Activated CD8-positive, alpha-beta T cell treated with anti-CD3 and anti-CD28 coated beads for 36 hours (primary cell): Measurements from ENCODE around the gene NBEA. TPM values are rescaled to one million over a fixed set of nuclear protein-coding genes. Genes with fewer than 3 reads are reported as not detected.
"Not testable (repeated sequence)": the region's sequence is repeated elsewhere in the genome, so short reads cannot be mapped to it uniquely, and the experiment has no call there.

Experiments
- ATAC-seq: fragments of 200-7000 bp; cut with Tn5 transposase; one replicate; pipeline ENCODE4 v1.10.0; 2021; ENCODE audit warnings: mild to moderate bottlenecking, moderate library complexity
- CTCF ChIA-PET: fragments of 350-600 bp; sonication (Branson Sonifier 250); formaldehyde crosslinking; loops from one replicate; lab custom pipeline; 2021; ENCODE audit warnings: antibody characterized with exemption; lab: Charles Lee
- POLR2A ChIA-PET: fragments of 350-600 bp; sonication (Branson Sonifier 250); formaldehyde crosslinking; loops from one replicate; lab custom pipeline; 2021; ENCODE audit warnings: antibody characterized with exemption; lab: Charles Lee
- DNase-seq: peaks from one replicate; pipeline ENCODE4 v3.0.0-alpha.2; 2020
- H3K27ac Mint-ChIP-seq: one replicate; pipeline ENCODE4 v1.8.0; 2021; ENCODE audit warnings: mild to moderate bottlenecking, mixed read lengths
- H3K27me3 Mint-ChIP-seq: one replicate; pipeline ENCODE4 v1.8.0; 2021; ENCODE audit warnings: mixed read lengths
- H3K36me3 Mint-ChIP-seq: one replicate; pipeline ENCODE4 v1.8.0; 2021; ENCODE audit warnings: low read depth, mixed read lengths
- H3K4me1 Mint-ChIP-seq: one replicate; pipeline ENCODE4 v1.8.0; 2021; ENCODE audit warnings: low read depth, mixed read lengths
- H3K4me3 Mint-ChIP-seq: one replicate; pipeline ENCODE4 v1.8.0; 2021; ENCODE audit warnings: mild to moderate bottlenecking, moderate library complexity, mixed read lengths
- H3K9me3 Mint-ChIP-seq: one replicate; pipeline ENCODE4 v1.8.0; 2021; ENCODE audit warnings: mixed read lengths
- intact Hi-C: fragments of 100-400 bp; cut with micrococcal nuclease; formaldehyde crosslinking; loops from one replicate; pipeline ENCODE4 v1.10.0; 2022
- total RNA-seq, 2 experiments: library from RNA; stranded (reverse); gene quantifications; one replicate each; pipeline ENCODE4 v1.2.3, GENCODE V29; 2021
- TF ChIP-seq, protein P1 (sequence below): fragments of 200-600 bp; IDR thresholded peaks from one replicate; pipeline ENCODE4 v1.8.0; 2022; ENCODE audit warnings: antibody characterized with exemption, mild to moderate bottlenecking

The NBEA gene
- total RNA-seq, 2 experiments from 2014 or later: 0.38 to 0.60 TPM

DNA sequence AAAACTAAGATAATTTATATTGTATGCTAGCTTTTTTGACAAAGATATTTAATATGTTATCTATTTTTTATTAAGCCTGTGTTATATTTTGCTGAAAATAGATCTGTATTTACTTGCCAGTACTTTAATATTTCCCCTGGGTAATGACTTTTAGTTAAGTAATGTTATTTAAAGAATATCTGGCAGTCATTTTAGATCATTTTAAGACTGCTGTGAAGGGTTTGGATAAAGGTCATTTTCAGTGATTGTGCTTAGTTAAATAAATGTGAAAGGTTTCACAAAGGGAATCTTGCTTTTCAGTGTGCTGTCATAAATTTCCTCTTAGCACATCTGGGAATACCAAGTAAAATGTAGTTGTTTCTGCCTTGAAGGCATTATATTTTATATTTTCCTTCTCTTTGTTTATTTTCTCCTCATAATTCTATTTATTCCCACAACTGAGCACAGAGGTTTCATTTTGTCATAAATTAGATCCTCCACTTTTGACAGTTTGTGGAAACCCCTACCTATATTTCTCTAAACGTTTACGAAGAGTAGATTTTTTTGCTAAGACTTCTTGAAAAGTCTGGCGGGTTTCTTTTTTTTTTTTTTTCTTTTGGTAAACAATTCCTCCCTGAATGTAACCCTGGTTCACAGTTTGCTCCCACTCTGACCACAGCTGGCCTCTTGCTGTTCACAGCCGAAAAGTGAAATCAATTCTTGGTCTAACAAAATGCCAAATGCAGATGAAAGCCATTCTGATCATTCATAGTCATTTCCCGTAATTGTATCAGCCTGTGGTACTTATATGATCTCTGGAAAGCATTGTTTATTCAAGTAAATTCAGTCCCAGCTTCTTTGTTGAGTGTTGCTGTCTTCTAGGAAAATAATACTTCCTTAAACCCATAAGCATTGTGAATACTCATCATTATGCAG, 446.6 kb downstream of the NBEA start:
- no peaks in the 10 kb centered on the region for H3K9me3 Mint-ChIP-seq
- POLR2A ChIA-PET: no interaction called here
- no peak overlapping the region for H3K27ac Mint-ChIP-seq
- H3K36me3 Mint-ChIP-seq: no peaks in the 10 kb centered on the region
- TF ChIP-seq, protein P1, sequence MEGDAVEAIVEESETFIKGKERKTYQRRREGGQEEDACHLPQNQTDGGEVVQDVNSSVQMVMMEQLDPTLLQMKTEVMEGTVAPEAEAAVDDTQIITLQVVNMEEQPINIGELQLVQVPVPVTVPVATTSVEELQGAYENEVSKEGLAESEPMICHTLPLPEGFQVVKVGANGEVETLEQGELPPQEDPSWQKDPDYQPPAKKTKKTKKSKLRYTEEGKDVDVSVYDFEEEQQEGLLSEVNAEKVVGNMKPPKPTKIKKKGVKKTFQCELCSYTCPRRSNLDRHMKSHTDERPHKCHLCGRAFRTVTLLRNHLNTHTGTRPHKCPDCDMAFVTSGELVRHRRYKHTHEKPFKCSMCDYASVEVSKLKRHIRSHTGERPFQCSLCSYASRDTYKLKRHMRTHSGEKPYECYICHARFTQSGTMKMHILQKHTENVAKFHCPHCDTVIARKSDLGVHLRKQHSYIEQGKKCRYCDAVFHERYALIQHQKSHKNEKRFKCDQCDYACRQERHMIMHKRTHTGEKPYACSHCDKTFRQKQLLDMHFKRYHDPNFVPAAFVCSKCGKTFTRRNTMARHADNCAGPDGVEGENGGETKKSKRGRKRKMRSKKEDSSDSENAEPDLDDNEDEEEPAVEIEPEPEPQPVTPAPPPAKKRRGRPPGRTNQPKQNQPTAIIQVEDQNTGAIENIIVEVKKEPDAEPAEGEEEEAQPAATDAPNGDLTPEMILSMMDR: no peak
- no peak overlapping the region for H3K4me3 Mint-ChIP-seq
- H3K4me1 Mint-ChIP-seq: no peaks in the 10 kb centered on the region
- ATAC-seq (no peak), DNase-seq (no peak)
- H3K27me3 Mint-ChIP-seq: no peaks in the 10 kb centered on the region
- CTCF ChIA-PET: no interaction called here
- intact Hi-C loops: no loop called here

DNA sequence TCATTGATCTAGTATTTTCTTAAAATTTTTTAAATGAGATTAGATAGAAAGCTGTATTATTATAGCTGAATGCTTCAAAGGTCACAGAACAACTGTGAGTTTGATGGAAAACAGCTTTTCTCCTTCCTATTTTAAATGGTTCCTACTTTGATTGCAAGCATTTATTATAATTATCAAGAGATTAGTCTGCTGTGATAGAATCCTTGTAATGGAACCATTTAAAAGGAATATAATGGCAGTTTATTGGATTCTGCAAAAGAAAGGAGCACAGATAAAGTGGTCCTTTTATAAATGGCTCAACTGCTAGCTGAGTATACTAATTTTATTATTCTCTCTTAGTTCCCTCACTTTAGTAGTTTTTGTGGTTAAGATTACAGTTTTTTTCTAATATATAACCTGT, 447.5 kb downstream of the NBEA start:
- H3K27ac Mint-ChIP-seq: no peak overlapping the region
- H3K9me3 Mint-ChIP-seq: no peaks in the 10 kb centered on the region
- no peaks in the 10 kb centered on the region for H3K4me1 Mint-ChIP-seq
- POLR2A ChIA-PET: no interaction called here
- ATAC-seq (no peak), DNase-seq (no peak)
- no peak overlapping the region for H3K4me3 Mint-ChIP-seq
- intact Hi-C loops: no loop called here
- CTCF ChIA-PET: no interaction called here
- no peaks in the 10 kb centered on the region for H3K27me3 Mint-ChIP-seq
- no peaks in the 10 kb centered on the region for H3K36me3 Mint-ChIP-seq
- TF ChIP-seq, protein P1: no peak

GRCh38 chr13:35392768-35393167, 450.7 kb downstream of the NBEA start:
- Mint-ChIP-seq H3K4me1 (no peaks in the 10 kb centered on the region), H3K9me3 (no peaks in the 10 kb centered on the region), H3K27ac (no peak overlapping the region), H3K36me3 (no peaks in the 10 kb centered on the region), H3K4me3 (no peak overlapping the region), H3K27me3 (no peaks in the 10 kb centered on the region)
- TF ChIP-seq, protein P1: no peak
- intact Hi-C loops: no loop called here
- no peak for DNase-seq
- ChIA-PET CTCF (no interaction called here), POLR2A (interaction anchor here (0.6 kb wide), 1 partner anchor 882 kb away, joined by 3 read pairs; no protein-coding TSS in a partner anchor)
- ATAC-seq: no peak

DNA sequence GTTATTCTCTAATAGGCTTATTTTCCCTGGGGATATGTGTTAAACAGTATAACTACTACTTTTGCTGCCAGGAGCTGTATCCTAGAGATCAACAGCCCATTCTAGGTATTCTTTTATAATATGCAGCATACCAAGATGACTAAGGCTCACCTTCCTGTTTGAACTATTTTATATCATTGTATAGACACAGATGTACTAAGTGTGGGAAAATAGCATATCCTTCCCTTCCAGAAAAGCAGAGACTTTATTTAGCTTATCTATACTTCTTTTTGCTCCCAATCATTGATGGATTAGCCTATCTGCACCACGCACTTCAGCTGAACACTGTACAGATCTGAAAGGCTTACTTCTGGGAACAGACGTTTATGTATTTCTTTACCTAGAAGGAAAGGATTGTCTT, 451.8 kb downstream of the NBEA start:
- Mint-ChIP-seq H3K4me1 (no peaks in the 10 kb centered on the region), H3K9me3 (no peaks in the 10 kb centered on the region), H3K27ac (no peak overlapping the region), H3K4me3 (no peak overlapping the region), H3K36me3 (peaks cover 2% of the 10 kb centered on the region), H3K27me3 (no peaks in the 10 kb centered on the region)
- TF ChIP-seq, protein P1: no peak
- CTCF ChIA-PET: no interaction called here
- POLR2A ChIA-PET: no interaction called here
- intact Hi-C loops: no loop called here
- ATAC-seq (no peak), DNase-seq (no peak)

GRCh38 chr13:35408285-35408684, 466.2 kb downstream of the NBEA start:
- CTCF ChIA-PET, H3K4me3 Mint-ChIP-seq, intact Hi-C loops, H3K4me1 Mint-ChIP-seq, DNase-seq, ATAC-seq, POLR2A ChIA-PET, H3K27ac Mint-ChIP-seq, H3K27me3 Mint-ChIP-seq, H3K9me3 Mint-ChIP-seq, H3K36me3 Mint-ChIP-seq: not testable (repeated sequence)
